ENCODE measurements around the gene MSI2.
"Not testable (repeated sequence)": the region's sequence is repeated elsewhere in the genome, so short reads cannot be mapped to it uniquely, and the experiment has no call there.

MSI2 gene

GRCh38 chr17:57609878-57610270, 353.6 kb downstream of the MSI2 start:
- FAIRE-seq = no peak

DNA sequence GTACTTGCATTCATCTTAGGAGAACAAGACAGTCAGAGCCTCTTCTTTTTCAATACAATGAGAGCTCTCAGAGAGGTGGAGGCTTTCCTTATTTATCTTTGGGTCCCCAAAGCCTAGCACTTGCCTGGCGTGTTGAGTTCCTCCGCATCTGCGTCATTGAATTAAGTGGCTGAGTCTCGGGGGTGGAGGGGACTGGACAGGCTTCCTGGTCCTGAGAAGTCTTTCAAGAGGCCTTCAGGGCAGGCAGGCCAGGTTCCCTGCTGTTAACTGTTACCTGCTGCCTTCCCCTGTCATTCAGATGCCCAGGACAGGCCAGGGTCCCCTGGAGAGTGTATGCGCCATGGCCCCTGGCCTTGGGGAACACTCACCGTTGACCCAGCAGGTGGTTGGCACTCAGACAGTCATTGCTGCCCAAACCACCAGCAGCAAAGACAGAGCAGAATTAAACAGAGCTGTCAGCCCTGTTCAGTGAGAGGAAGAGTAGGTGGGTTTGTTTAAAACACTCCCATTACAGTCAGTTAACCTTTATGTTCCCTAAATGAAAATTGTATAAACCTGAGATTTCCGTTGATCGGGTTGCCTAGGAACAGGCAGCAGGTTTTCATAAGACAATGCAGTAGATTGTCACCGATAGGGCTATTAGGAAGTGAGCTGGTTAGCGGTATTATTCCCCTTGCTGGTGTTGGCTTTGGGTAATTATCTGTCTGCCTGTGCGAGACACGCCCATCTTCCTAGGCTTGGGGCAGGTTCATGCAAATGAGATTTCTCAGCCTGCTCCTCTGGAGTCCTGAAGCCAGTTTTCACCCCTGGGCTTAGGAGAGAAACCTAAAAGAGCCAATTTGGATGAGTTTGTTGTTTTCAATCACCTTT, 356.1 kb downstream of the MSI2 start:
- FAIRE-seq = peak; percentile 17

DNA sequence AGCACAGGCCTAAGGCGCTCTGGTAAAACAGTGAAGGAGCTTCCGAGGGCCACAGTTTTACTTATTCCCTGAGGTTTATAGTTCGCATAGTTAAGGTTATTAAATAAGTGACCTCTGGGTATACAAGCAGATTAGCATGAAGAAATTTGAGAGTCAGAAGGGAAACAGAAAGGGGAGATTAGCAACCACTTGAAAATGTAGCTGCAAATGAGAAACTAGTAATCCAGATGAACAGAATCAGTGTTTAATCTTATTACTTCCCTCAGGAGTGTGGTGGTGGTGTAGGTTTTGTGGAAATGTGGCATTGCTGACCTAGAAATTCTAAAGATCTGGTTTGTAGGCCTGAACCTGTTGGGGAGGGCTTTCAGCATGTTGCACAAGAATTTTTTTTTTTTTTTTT, 358.4 kb downstream of the MSI2 start:
- no peak for FAIRE-seq

- FAIRE-seq = no peak
Observed at GRCh38 chr17:57615836-57616757, 359.8 kb downstream of the MSI2 start.

- no peak for FAIRE-seq
Observed at GRCh38 chr17:57617218-57617617, 360.9 kb downstream of the MSI2 start.

GRCh38 chr17:57619061-57619937, 363.0 kb downstream of the MSI2 start:
- no peak for FAIRE-seq

GRCh38 chr17:57620576-57620975, 364.3 kb downstream of the MSI2 start:
- no peak for FAIRE-seq

DNA sequence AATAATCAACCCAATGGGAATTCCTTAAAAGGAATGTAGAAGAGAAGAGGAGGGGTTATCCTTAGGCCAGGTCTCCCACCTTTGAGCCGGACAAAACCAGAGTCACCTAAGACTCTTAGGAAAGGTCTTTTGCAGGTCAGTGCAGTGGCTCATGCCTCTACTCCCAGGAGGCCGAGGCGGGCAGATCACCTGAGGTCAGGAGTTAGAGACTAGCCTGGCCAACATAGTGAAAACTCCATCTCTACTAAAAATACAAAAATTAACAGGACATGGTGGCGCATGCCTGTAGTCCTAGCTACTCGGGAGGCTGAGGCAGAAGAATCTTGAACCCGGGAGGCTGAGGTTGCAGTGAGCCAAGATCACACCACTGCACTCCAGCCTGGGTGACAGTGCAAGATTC, 365.5 kb downstream of the MSI2 start:
- FAIRE-seq = not testable (repeated sequence)

- no peak for FAIRE-seq
Observed at GRCh38 chr17:57622306-57622682, 366.0 kb downstream of the MSI2 start.

DNA sequence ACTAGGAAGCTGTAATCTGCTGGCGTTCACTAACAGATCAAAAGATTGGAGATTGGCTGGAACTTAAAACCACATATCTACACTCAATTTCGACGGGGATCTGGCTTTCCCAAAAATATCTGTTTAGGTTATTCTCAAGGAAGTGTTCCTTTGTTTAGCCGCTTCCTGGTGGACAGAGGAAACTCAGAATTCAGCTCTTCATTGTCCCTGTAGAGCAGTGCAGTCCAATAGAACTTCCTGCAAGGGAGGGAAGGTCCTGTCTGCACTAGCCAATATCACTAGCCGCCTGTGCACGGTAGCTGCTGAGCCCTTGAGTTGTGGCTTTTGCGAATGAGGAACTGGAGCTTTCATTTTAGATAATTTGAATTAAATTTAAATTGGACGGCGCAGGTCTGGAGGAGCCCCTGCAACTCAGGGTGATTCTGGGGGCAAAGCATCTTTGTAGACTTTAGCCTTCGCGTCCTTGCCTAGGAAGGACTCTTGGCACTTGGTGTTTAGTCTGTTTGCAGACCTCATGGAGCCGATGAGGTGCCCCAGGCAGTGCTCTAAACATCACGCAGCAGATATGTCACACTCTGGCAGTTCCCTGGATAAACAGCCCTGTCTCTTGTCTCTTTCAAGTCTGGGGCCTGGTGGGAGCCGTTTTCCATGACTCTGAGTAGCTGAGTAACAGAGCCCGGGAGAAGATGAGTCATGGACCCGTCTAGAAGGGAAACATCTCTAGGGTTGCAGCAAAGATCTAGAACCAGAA, 366.5 kb downstream of the MSI2 start:
- FAIRE-seq = peak; percentile 47

DNA sequence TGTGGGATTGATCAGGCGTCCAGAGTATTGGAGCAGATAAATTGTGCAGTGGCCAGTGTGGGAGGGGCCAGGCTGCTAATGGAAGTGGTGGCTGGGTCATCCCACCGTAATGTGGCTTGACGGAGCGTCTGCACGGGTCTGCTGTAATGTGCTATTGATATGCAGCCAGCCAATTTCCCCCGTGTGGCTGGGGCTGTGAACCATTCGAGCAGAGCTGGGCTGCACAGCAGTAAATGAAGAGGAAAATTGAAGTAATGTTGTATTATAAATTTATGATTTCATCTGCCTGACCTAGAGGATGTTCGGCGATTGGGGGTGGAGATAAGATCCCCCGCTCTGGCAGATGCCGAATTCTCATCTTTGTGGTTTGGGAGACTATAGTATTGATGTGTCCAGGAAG, 367.3 kb downstream of the MSI2 start:
- FAIRE-seq = peak; percentile 62

- no peak for FAIRE-seq
Observed at GRCh38 chr17:57624386-57624785, 368.1 kb downstream of the MSI2 start.

DNA sequence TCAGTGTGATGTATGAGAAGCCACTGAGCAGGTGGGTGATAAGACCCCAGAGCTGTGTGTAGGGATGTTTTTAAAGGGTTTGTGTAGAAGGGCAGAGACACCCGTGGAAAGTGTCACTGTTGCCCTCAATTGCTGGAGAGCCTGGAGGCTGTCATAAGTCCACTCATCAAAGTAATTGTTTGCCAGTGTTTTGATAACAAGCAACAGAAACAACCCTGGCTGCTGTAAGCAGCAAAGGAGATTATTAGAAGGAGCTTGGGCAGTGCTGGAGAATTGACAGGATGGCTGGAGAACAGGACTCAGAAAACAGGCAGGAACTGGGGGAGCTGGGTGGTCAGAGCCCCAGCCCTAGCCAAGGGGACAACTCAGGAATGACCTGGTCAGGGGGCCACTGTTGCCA, 369.2 kb downstream of the MSI2 start:
- no peak for FAIRE-seq

GRCh38 chr17:57625957-57626356, 369.6 kb downstream of the MSI2 start:
- FAIRE-seq = no peak

DNA sequence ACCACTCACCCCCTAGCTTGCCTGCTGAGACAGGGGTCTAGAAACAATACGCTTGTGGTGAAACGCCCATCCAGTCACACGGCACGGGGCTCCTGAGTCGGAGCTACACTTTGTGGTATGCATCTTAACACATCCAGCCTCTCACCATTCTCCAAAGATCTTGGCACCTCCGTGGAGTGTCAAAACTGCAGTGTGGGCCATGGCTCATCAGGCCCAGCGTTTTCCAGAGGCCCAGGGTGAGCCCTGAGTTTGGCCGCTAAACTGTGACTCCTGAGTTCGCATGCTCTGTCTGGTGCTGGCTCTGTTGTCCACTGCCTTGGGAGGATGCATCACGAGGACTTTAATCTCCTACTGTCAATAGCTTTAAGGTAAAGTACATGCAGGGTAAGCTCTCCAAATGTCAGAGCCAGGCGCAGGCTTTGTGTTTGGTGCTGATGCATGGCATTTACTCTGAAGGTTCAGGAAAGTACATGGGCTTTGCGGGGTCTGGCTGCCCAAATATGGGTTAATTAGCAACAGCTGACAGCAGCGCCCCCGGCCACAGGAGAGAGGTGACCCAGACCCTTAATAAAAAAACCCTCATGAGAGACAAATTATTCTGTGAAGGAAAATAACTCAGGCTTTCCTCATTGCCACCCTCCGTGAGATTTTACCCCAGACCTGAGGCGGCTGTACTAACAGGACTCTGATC, 370.3 kb downstream of the MSI2 start:
- FAIRE-seq = no peak

- FAIRE-seq = no peak
Observed at GRCh38 chr17:57627591-57627990, 371.3 kb downstream of the MSI2 start.

DNA sequence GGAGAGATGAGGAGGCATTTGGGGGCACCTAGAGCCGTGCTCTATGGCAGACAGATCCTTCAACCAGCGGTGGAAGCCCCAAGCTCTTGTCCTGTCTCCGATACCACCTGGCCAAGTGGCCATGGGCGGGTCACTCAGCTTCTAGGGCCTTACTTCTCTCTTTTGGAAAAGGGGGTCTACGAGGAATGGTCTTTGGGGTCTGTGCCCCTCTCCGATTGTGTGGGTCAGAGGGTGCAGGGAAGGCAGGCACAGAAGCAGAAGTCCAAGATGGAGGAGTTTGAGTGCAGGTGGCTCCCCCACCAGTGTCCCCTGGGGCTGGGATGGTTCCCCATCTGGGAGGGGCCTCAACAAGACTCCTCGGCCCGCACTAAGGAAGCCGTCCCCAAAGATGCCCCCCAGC, 372.1 kb downstream of the MSI2 start:
- FAIRE-seq = no peak

- no peak for FAIRE-seq
Observed at GRCh38 chr17:57629470-57629869, 373.1 kb downstream of the MSI2 start.

DNA sequence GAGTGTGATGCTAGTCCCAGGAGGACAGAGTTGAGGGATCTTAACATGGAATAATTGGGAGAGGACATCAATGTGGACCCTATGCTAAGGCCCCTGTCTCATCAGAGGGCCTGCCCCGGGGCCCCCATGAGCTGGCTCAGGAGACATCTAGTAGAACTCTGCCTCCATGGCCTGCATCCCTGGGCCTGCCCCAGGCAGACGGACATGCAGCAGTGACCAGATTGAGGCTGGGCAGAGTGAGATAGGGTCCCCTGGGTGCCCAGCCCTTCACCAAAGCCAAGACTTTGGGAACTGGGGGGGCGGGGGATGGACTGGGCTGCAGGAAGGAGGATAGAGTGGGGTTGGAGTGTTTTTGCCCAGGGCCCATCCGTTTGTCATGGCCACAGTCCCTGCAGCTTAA, 373.6 kb downstream of the MSI2 start:
- FAIRE-seq = no peak

- no peak for FAIRE-seq
Observed at GRCh38 chr17:57630736-57631135, 374.4 kb downstream of the MSI2 start.

DNA sequence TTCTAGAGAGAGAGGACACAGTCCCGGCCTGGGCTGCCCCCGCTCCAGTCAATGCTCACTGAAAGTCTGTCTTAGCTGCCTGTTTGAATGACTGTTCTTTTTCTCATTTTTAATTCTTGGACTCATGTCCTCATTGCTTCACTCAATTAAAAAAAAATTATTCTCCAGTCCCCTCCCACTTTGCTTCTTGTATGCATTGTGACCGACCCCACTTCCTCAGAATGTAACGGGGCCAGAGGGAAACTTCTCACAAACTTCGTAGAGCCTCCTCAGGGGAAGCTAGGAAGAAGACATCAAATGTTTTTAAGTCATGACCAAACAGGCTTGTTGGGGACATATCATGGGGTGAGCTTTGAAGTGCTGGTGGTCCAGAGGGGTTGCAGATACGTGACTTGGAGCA, 375.5 kb downstream of the MSI2 start:
- FAIRE-seq = no peak

GRCh38 chr17:57632294-57632693, 376.0 kb downstream of the MSI2 start:
- FAIRE-seq = no peak

Data from islet of Langerhans (tissue), 1 donor.